ENCODE measurements around the gene PTPRK. TPM values are rescaled to one million over a fixed set of nuclear protein-coding genes. Genes with fewer than 3 reads are reported as not detected.

PTPRK gene
- polyA plus RNA-seq, 2 donors: 4.3 to 5.1 TPM

- Histone ChIP-seq H3K27me3 (ENCODE audit: control insufficient read depth in 1 of 2, insufficient read depth in 2 of 2, low read length in 2 of 2) (no peaks in the 10 kb centered on the region), H3K27ac (ENCODE audit: low read depth in 2 of 2, low read length in 1 of 2) (no peak overlapping the region), H3K9me3 (ENCODE audit: control insufficient read depth in 2 of 2, insufficient read depth in 1 of 2, low read depth in 1 of 2, low read length in 1 of 2) (no peaks in the 10 kb centered on the region), H3K4me1 (ENCODE audit: control insufficient read depth in 2 of 2, insufficient read depth in 2 of 2, low read length in 1 of 2) (no peaks in the 10 kb centered on the region), H3K36me3 (ENCODE audit: control insufficient read depth in 2 of 2, insufficient read depth in 2 of 2, low read length in 1 of 2) (no peaks in the 10 kb centered on the region), H3K4me3 (ENCODE audit: low read depth in 1 of 2, low read length in 2 of 2) (no peak overlapping the region)
- 92 to 98% methylated on average over 2 of the region's 2 CpGs for WGBS, 2 donors
Observed at GRCh38 chr6:128188678-128189077, 331.7 kb downstream of the PTPRK start.

- Histone ChIP-seq H3K9me3 (ENCODE audit: control insufficient read depth in 2 of 2, insufficient read depth in 1 of 2, low read depth in 1 of 2, low read length in 1 of 2) (no peaks in the 10 kb centered on the region), H3K27me3 (ENCODE audit: control insufficient read depth in 1 of 2, insufficient read depth in 2 of 2, low read length in 2 of 2) (no peaks in the 10 kb centered on the region), H3K4me3 (ENCODE audit: low read depth in 1 of 2, low read length in 2 of 2) (no peak overlapping the region), H3K27ac (ENCODE audit: low read depth in 2 of 2, low read length in 1 of 2) (no peak overlapping the region), H3K4me1 (ENCODE audit: control insufficient read depth in 2 of 2, insufficient read depth in 2 of 2, low read length in 1 of 2) (no peaks in the 10 kb centered on the region), H3K36me3 (ENCODE audit: control insufficient read depth in 2 of 2, insufficient read depth in 2 of 2, low read length in 1 of 2) (no peaks in the 10 kb centered on the region)
- WGBS, 2 donors: 89 to 91% methylated on average over 3 of the region's 3 CpGs
Observed at GRCh38 chr6:128186729-128187128, 333.7 kb downstream of the PTPRK start.

- Histone ChIP-seq H3K4me1 (ENCODE audit: control insufficient read depth in 2 of 2, insufficient read depth in 2 of 2, low read length in 1 of 2) (no peaks in the 10 kb centered on the region), H3K4me3 (ENCODE audit: low read depth in 1 of 2, low read length in 2 of 2) (no peak overlapping the region), H3K9me3 (ENCODE audit: control insufficient read depth in 2 of 2, insufficient read depth in 1 of 2, low read depth in 1 of 2, low read length in 1 of 2) (no peaks in the 10 kb centered on the region), H3K27me3 (ENCODE audit: control insufficient read depth in 1 of 2, insufficient read depth in 2 of 2, low read length in 2 of 2) (no peaks in the 10 kb centered on the region), H3K36me3 (ENCODE audit: control insufficient read depth in 2 of 2, insufficient read depth in 2 of 2, low read length in 1 of 2) (no peaks in the 10 kb centered on the region), H3K27ac (ENCODE audit: low read depth in 2 of 2, low read length in 1 of 2) (no peak overlapping the region)
Observed at GRCh38 chr6:128179876-128180438, 340.4 kb downstream of the PTPRK start.

- Histone ChIP-seq H3K4me3 (ENCODE audit: low read depth in 1 of 2, low read length in 2 of 2) (no peak overlapping the region), H3K36me3 (ENCODE audit: control insufficient read depth in 2 of 2, insufficient read depth in 2 of 2, low read length in 1 of 2) (no peaks in the 10 kb centered on the region), H3K27me3 (ENCODE audit: control insufficient read depth in 1 of 2, insufficient read depth in 2 of 2, low read length in 2 of 2) (no peaks in the 10 kb centered on the region), H3K4me1 (ENCODE audit: control insufficient read depth in 2 of 2, insufficient read depth in 2 of 2, low read length in 1 of 2) (peaks cover 2 to 3% of the 10 kb centered on the region in 2 donors), H3K27ac (ENCODE audit: low read depth in 2 of 2, low read length in 1 of 2) (no peak overlapping the region), H3K9me3 (ENCODE audit: control insufficient read depth in 2 of 2, insufficient read depth in 1 of 2, low read depth in 1 of 2, low read length in 1 of 2) (no peaks in the 10 kb centered on the region)
Observed at GRCh38 chr6:128174724-128175123, 345.7 kb downstream of the PTPRK start.

- no peaks in the 10 kb centered on the region for H3K9me3 ChIP-seq (ENCODE audit: control insufficient read depth in 2 of 2, insufficient read depth in 1 of 2, low read depth in 1 of 2, low read length in 1 of 2)
- H3K27ac ChIP-seq (ENCODE audit: low read depth in 2 of 2, low read length in 1 of 2): no peak overlapping the region
- no peak overlapping the region for H3K4me3 ChIP-seq (ENCODE audit: low read depth in 1 of 2, low read length in 2 of 2)
- no peaks in the 10 kb centered on the region for H3K27me3 ChIP-seq (ENCODE audit: control insufficient read depth in 1 of 2, insufficient read depth in 2 of 2, low read length in 2 of 2)
- WGBS, 2 donors: 74 to 79% methylated on average over 4 of the region's 4 CpGs
- no peaks in the 10 kb centered on the region for H3K36me3 ChIP-seq (ENCODE audit: control insufficient read depth in 2 of 2, insufficient read depth in 2 of 2, low read length in 1 of 2)
- peaks cover 2 to 3% of the 10 kb centered on the region in 2 donors for H3K4me1 ChIP-seq (ENCODE audit: control insufficient read depth in 2 of 2, insufficient read depth in 2 of 2, low read length in 1 of 2)
Observed at GRCh38 chr6:128172752-128173682, 347.4 kb downstream of the PTPRK start.

- Histone ChIP-seq H3K36me3 (ENCODE audit: control insufficient read depth in 2 of 2, insufficient read depth in 2 of 2, low read length in 1 of 2) (no peaks in the 10 kb centered on the region), H3K9me3 (ENCODE audit: control insufficient read depth in 2 of 2, insufficient read depth in 1 of 2, low read depth in 1 of 2, low read length in 1 of 2) (no peaks in the 10 kb centered on the region), H3K4me1 (ENCODE audit: control insufficient read depth in 2 of 2, insufficient read depth in 2 of 2, low read length in 1 of 2) (peaks cover 2 to 3% of the 10 kb centered on the region in 2 donors), H3K4me3 (ENCODE audit: low read depth in 1 of 2, low read length in 2 of 2) (no peak overlapping the region), H3K27ac (ENCODE audit: low read depth in 2 of 2, low read length in 1 of 2) (no peak overlapping the region), H3K27me3 (ENCODE audit: control insufficient read depth in 1 of 2, insufficient read depth in 2 of 2, low read length in 2 of 2) (no peaks in the 10 kb centered on the region)
Observed at GRCh38 chr6:128172081-128172480, 348.3 kb downstream of the PTPRK start.

- 95% methylated on average over 4 of the region's 4 CpGs for WGBS, 2 donors
- no peak overlapping the region for H3K4me3 ChIP-seq (ENCODE audit: low read depth in 1 of 2, low read length in 2 of 2)
- no peaks in the 10 kb centered on the region for H3K9me3 ChIP-seq (ENCODE audit: control insufficient read depth in 2 of 2, insufficient read depth in 1 of 2, low read depth in 1 of 2, low read length in 1 of 2)
- H3K27me3 ChIP-seq (ENCODE audit: control insufficient read depth in 1 of 2, insufficient read depth in 2 of 2, low read length in 2 of 2): no peaks in the 10 kb centered on the region
- no peaks in the 10 kb centered on the region for H3K36me3 ChIP-seq (ENCODE audit: control insufficient read depth in 2 of 2, insufficient read depth in 2 of 2, low read length in 1 of 2)
- H3K4me1 ChIP-seq (ENCODE audit: control insufficient read depth in 2 of 2, insufficient read depth in 2 of 2, low read length in 1 of 2): peaks cover 2 to 3% of the 10 kb centered on the region in 2 donors
- H3K27ac ChIP-seq (ENCODE audit: low read depth in 2 of 2, low read length in 1 of 2): no peak overlapping the region
Observed at GRCh38 chr6:128171182-128171581, 349.2 kb downstream of the PTPRK start.

GRCh38 chr6:128168244-128168643 is 352.2 kb downstream of the PTPRK start:
- H3K9me3 ChIP-seq (ENCODE audit: control insufficient read depth in 2 of 2, insufficient read depth in 1 of 2, low read depth in 1 of 2, low read length in 1 of 2): no peaks in the 10 kb centered on the region
- no peaks in the 10 kb centered on the region for H3K36me3 ChIP-seq (ENCODE audit: control insufficient read depth in 2 of 2, insufficient read depth in 2 of 2, low read length in 1 of 2)
- no peaks in the 10 kb centered on the region for H3K27me3 ChIP-seq (ENCODE audit: control insufficient read depth in 1 of 2, insufficient read depth in 2 of 2, low read length in 2 of 2)
- 97% methylated on average over 4 of the region's 4 CpGs for WGBS, 2 donors
- H3K4me1 ChIP-seq (ENCODE audit: control insufficient read depth in 2 of 2, insufficient read depth in 2 of 2, low read length in 1 of 2): peaks cover 2 to 3% of the 10 kb centered on the region in 2 donors
- no peak overlapping the region for H3K4me3 ChIP-seq (ENCODE audit: low read depth in 1 of 2, low read length in 2 of 2)
- no peak overlapping the region for H3K27ac ChIP-seq (ENCODE audit: low read depth in 2 of 2, low read length in 1 of 2)

- Histone ChIP-seq H3K9me3 (ENCODE audit: control insufficient read depth in 2 of 2, insufficient read depth in 1 of 2, low read depth in 1 of 2, low read length in 1 of 2) (no peaks in the 10 kb centered on the region), H3K4me1 (ENCODE audit: control insufficient read depth in 2 of 2, insufficient read depth in 2 of 2, low read length in 1 of 2) (no peaks in the 10 kb centered on the region), H3K27ac (ENCODE audit: low read depth in 2 of 2, low read length in 1 of 2) (no peak overlapping the region), H3K27me3 (ENCODE audit: control insufficient read depth in 1 of 2, insufficient read depth in 2 of 2, low read length in 2 of 2) (no peaks in the 10 kb centered on the region), H3K4me3 (ENCODE audit: low read depth in 1 of 2, low read length in 2 of 2) (no peak overlapping the region), H3K36me3 (ENCODE audit: control insufficient read depth in 2 of 2, insufficient read depth in 2 of 2, low read length in 1 of 2) (no peaks in the 10 kb centered on the region)
Observed at GRCh38 chr6:128167552-128167951, 352.8 kb downstream of the PTPRK start.

GRCh38 chr6:128164254-128164653 is 356.1 kb downstream of the PTPRK start:
- Histone ChIP-seq H3K27ac (ENCODE audit: low read depth in 2 of 2, low read length in 1 of 2) (no peak overlapping the region), H3K27me3 (ENCODE audit: control insufficient read depth in 1 of 2, insufficient read depth in 2 of 2, low read length in 2 of 2) (no peaks in the 10 kb centered on the region), H3K9me3 (ENCODE audit: control insufficient read depth in 2 of 2, insufficient read depth in 1 of 2, low read depth in 1 of 2, low read length in 1 of 2) (no peaks in the 10 kb centered on the region), H3K4me3 (ENCODE audit: low read depth in 1 of 2, low read length in 2 of 2) (no peak overlapping the region), H3K36me3 (ENCODE audit: control insufficient read depth in 2 of 2, insufficient read depth in 2 of 2, low read length in 1 of 2) (no peaks in the 10 kb centered on the region), H3K4me1 (ENCODE audit: control insufficient read depth in 2 of 2, insufficient read depth in 2 of 2, low read length in 1 of 2) (no peaks in the 10 kb centered on the region)
- WGBS, 2 donors: 87 to 94% methylated on average over 1 of the region's 1 CpG

Data from esophagus (tissue), 2 donors.